Adrenal gland (tissue), 5 donors: ENCODE data around the gene TIMP3.

Experiments
- POLR2A ChIP-seq, 2 donors: fragments of 450-650 bp; IDR thresholded peaks; one replicate each; pipeline ENCODE4 v1.6.1; 2017; ENCODE audit warnings: antibody characterized with exemption in 2 of 2, mild to moderate bottlenecking in 2 of 2, moderate library complexity in 1 of 2
- TF ChIP-seq, protein P1 (sequence below), 6 experiments: fragments of 450-650 bp in 4 of 6; fragments of 200-600 bp in 2 of 6; sonication (generic) in 1 of 6; IDR thresholded peaks; 1 replicate in 5 of 6; 2 replicates in 1 of 6; pipeline versions ENCODE4 v1.5.1 to v1.8.0; 2016 to 2021; ENCODE audit warnings: antibody characterized with exemption in 6 of 6, mild to moderate bottlenecking in 2 of 6, moderate library complexity in 1 of 6
- donor health status: DM: no; HTN: no; CAD: no.

DNA sequence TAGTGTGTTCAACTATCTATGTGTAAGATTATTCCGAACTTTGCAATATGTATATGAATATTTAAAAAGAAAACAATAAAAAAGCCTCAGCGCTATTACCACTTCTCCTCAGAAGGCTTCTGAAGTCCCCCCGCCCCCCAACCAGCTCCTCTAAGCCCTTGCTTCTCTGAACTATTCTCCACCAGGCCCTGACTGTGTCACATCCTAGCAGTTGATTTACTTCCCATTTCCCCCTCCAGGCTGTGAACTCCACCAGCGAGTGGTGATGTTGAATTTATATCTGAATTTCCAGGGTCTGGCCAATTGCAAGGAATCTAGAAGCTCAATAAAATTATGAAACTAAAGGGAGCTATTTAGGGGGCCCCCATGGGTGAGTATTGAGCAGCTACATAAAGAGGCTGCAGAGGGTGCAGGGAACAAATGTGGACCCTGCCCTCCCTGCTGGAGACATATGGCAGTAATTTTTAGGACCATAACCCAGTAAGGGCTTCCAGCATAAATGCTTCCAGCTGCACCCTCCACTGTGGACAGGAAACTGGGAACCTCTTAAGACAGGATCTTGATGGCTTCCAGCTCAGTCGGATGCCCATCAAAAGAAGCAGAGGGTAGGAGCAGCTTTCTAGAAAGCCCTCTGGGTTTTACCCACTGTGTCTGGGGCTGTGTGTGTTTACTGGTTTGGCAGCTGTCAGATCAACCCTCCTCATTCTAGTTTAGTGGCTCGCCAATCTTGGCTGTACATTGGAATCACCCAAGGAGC, 81.4 kb downstream of the TIMP3 start:
- no peak for TF ChIP-seq POLR2A (IDR thresholded peaks at IDR 0.05)
- TF ChIP-seq, protein P1, sequence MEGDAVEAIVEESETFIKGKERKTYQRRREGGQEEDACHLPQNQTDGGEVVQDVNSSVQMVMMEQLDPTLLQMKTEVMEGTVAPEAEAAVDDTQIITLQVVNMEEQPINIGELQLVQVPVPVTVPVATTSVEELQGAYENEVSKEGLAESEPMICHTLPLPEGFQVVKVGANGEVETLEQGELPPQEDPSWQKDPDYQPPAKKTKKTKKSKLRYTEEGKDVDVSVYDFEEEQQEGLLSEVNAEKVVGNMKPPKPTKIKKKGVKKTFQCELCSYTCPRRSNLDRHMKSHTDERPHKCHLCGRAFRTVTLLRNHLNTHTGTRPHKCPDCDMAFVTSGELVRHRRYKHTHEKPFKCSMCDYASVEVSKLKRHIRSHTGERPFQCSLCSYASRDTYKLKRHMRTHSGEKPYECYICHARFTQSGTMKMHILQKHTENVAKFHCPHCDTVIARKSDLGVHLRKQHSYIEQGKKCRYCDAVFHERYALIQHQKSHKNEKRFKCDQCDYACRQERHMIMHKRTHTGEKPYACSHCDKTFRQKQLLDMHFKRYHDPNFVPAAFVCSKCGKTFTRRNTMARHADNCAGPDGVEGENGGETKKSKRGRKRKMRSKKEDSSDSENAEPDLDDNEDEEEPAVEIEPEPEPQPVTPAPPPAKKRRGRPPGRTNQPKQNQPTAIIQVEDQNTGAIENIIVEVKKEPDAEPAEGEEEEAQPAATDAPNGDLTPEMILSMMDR (IDR thresholded peaks at IDR 0.05) = no peak
